HL-60 (cell line): Measurements from ENCODE around the gene SLFN5.

Source experiments
- CTCF ChIP-seq: IDR thresholded peaks from one replicate; pipeline ENCODE4 v1.5.1; 2011; ENCODE audit warnings: low read length, control low read depth, inconsistent platforms; ENCODE audit not compliant: insufficient read depth
- GABPA ChIP-seq: IDR thresholded peaks from 2 replicates; pipeline ENCODE4 v1.6.1; 2012; ENCODE audit warnings: low read depth
- POLR2AphosphoS5 ChIP-seq: IDR thresholded peaks from 2 replicates; pipeline ENCODE4 v1.6.1; 2012; ENCODE audit warnings: low read depth
- TF ChIP-seq, protein P1 (sequence below): IDR thresholded peaks from 2 replicates; pipeline ENCODE4 v1.6.1; 2012; ENCODE audit warnings: low read depth; ENCODE audit not compliant: insufficient replicate concordance

- TF ChIP-seq CTCF (no peak), POLR2AphosphoS5 (no peak), GABPA (no peak)
- TF ChIP-seq, protein P1, sequence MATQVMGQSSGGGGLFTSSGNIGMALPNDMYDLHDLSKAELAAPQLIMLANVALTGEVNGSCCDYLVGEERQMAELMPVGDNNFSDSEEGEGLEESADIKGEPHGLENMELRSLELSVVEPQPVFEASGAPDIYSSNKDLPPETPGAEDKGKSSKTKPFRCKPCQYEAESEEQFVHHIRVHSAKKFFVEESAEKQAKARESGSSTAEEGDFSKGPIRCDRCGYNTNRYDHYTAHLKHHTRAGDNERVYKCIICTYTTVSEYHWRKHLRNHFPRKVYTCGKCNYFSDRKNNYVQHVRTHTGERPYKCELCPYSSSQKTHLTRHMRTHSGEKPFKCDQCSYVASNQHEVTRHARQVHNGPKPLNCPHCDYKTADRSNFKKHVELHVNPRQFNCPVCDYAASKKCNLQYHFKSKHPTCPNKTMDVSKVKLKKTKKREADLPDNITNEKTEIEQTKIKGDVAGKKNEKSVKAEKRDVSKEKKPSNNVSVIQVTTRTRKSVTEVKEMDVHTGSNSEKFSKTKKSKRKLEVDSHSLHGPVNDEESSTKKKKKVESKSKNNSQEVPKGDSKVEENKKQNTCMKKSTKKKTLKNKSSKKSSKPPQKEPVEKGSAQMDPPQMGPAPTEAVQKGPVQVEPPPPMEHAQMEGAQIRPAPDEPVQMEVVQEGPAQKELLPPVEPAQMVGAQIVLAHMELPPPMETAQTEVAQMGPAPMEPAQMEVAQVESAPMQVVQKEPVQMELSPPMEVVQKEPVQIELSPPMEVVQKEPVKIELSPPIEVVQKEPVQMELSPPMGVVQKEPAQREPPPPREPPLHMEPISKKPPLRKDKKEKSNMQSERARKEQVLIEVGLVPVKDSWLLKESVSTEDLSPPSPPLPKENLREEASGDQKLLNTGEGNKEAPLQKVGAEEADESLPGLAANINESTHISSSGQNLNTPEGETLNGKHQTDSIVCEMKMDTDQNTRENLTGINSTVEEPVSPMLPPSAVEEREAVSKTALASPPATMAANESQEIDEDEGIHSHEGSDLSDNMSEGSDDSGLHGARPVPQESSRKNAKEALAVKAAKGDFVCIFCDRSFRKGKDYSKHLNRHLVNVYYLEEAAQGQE: no peak
Observed at GRCh38 chr17:35298639-35299038, 55.8 kb downstream of the SLFN5 start.
